NCI-H2107 treated with DMSO at 0.1 percent for 48 hours (cell line): ENCODE data around the gene FECH.
"Not testable (repeated sequence)": the region's sequence is repeated elsewhere in the genome, so short reads cannot be mapped to it uniquely, and the experiment has no call there.

Source experiments
- DNase-seq: peaks from one replicate; lab custom pipeline; 2025; ENCODE audit not compliant: unreplicated experiment; lab: John Stamatoyannopoulos, UW

FECH gene, protein sequence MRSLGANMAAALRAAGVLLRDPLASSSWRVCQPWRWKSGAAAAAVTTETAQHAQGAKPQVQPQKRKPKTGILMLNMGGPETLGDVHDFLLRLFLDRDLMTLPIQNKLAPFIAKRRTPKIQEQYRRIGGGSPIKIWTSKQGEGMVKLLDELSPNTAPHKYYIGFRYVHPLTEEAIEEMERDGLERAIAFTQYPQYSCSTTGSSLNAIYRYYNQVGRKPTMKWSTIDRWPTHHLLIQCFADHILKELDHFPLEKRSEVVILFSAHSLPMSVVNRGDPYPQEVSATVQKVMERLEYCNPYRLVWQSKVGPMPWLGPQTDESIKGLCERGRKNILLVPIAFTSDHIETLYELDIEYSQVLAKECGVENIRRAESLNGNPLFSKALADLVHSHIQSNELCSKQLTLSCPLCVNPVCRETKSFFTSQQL

DNA sequence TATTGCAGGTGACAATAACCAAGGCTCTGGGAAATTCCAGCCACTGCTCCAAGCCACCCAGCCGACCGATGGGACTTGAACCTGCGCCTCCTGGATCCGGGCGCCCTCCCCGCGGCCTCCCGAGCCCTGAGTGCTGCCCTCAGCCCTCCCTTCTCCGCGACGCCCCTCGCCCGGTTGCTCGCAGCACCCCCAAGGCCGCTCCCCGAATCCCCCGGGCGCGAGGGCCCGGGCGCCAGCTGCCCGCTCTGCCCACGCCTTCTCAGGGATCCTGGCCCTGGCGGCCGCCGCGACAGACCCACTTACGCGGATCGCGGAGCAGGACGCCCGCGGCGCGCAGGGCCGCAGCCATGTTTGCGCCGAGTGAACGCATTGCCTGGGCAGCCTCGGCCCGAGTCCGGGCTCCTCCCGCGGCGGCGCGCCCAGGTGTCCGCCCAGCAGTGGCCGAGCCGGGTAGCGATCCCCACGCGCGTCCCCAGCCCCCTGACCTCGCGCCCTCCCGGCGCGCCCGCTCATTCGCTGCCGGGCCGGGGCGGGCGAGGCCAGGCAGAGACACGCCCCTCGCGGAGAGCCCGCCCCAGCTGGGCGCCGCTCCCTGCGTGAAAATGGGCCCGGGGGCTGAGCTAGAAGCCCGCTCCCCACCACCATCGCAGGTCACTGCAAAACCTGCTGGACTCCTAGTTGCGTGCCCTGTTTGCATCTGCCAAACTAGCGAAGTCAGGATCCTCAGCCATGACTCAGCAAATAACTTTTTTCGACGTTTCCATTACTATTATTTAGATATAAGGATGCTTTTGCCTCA lies at the start of gene FECH:
TSS of gene FECH (minus strand) at position 452 of the 799 bp plus-strand sequence. CDS start at position 370, 82 bp downstream.
- peak; percentile 48 for DNase-seq

DNA sequence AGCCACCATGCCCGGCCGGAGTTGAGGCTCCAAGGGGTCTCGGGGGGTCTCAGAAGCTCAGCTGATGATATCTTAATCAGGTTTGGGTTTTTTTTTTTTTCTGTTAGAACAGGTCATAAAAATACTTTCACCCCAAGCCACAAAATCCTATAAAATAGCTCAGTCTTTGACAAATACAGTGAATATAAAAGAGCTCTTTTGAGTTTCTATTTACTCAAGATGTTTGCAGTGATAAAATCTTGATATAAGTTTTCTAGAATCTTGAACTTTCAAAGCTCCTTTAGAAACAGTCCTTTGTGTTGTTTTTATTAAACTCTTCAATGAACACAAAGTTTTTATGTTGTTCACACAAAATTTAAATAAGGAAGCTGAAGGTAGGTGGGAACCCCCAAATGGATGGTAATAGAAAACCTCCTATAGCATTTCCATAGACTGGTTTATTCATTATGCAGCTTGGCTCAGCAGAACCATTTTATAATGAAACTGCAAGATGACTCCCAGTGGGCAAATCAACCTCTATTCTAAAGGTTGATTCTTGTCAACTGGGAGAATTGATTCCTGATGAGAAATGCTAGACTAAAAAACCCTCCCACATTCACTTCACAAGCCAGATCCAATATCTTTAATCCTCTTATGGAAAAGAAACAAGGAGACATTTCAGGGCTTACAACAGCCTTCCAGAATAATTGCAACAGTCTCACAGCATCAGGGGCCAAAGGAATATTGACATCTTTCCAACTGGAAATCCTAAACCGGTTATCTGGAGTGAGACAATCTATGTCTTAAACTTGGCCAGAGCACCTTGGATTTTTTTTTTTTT lies 48.7 kb upstream of the FECH start:
- DNase-seq = no peak

DNA sequence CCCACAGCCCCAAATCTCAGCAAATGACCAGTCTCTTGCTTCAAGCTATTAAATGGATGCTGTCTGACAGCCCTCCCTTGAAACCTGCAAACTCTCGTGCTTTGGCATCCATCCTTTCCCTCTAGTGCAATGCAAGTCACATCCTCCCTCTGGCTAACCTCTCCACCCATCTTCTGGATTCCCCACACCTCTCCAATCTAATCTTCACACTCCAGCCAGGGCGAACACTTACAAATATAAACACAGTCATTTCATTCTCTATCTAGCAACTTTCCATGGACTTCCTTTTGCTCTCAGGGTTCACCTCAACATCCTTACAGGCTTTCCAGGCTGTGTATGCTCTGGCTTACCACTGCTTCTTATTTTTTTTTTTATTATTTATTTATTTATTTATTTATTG lies 45.2 kb upstream of the FECH start:
- DNase-seq = no peak

DNA sequence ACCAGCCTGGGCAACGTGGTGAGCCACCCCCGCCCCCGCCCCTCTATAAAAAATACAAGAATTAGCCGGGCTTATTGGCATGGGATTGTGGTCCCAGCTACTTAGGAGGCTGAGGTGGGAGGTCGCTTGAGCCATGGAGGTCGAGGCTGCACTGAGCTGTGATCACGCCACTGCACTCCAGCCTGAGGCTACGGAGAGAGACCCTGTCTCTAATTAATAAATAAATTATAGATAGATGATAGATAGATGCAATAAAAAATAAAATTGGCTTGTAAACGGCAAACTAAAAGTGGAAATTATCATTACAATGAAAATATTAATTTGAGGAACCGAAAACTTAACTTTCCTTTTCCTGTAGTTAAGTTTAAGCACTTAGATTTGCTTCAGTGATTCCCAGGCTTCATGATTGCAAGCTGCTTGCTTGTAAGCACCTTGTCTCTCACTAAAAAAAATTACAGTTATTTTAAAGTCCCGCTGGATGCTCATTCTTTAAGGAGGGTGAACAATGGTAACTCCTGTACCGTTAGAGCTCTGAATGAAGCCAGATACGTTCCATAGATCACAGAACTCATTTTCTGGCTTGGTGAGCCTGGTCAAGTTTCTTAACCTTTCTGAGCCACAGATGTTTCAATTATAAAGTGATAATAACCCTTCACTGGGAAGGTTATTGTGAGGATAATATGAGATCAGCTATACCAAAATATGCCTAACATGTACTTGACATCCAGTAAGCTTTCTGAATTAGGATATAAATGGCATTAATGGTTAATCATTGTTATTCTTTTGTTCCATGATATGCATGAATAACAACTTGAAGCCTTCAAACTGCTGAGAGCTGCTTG lies 44.5 kb upstream of the FECH start:
- DNase-seq = no peak

DNA sequence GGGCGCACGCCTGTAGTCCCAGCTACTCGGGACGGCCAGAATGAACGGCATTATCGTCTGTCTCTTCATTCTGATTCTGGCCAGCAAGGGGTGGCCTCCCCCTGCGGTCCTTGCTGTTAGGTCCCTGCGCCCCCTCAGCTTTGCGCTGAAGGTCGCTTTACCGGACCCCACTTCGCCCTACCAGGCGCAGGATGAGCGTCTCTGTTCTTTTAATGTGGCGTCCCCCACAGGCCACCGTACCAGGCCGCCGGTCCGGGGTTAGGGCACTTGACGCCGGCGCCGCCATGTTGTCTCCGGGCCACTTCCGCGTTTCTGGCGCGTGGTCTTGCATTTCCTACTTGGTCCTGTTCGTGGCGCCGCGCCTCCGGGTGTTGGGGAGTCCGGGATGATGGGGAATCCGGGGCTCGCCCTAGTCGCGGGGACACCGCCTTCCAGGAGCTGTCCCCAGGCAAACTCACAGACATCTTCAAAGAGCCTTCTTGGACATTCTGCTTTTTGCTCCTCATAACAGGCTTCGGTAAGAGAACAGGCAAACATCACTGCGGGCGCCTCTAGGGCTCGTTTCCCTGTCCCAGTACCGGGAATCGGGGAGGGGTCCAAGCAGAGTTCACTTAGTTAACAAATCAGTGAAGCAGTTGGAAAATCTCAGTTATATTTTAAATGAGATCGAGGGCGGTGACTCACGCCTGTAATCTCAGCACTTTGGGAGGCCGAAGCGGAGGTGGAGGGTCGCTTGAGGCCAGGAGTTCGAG lies 43.7 kb upstream of the FECH start:
- DNase-seq = peak; percentile 93

DNA sequence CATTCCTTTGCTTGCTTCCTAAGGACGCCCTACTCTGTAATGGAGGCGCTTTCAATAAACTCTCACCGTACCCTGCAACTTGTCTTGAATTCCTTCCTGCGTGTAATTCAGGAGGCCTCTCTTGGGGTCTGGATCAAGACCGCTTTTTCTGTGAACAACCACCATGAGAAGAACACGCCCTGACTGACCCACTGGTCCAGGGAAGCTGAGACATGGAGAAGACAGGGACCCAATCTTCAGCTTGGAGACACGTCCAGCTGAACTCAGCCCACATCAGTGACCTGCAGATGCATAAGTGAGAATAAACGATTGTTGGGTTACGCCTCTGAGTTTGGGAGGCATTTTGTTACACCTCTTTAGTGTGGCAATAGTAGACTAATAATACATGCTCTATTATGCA lies 42.9 kb upstream of the FECH start:
- no peak for DNase-seq

DNA sequence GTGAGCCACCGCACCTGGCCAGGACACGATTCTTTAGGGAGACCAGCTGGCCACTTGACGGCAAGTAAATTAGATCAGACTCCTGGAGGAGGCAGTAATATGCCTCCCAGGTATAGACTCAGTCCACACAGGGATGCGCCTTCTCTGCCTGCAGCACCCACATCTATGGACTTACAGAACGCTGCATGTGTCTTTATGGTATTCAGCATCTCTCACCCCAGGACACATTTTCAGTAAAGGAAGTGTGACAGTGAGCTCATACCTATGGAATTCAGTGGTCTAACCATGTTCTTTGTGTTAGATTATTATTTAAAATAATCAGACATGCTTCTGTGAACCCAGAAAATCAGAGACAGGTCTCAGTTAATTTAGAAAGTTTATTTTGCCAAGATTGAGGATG lies 41.0 kb upstream of the FECH start:
- DNase-seq = no peak

DNA sequence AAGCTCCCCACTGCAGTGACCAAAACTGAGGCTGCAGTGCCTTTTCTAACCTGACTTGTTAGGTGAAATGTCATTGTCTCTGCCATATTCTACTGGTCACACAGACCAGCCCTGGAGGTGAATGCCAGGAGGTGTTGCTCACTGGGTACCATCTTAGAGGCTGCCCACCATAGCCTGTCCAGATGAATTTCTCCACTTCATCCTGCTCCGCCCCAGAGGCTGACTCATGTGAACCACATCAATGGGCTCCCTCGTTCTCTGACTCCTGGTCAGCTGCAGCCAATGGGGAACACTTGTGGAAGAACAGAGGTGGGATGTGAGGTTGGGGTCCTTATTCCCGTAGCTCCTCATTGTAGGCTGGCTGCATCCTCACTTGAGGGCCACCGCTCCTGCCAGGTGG lies 38.5 kb upstream of the FECH start:
- DNase-seq = no peak

DNA sequence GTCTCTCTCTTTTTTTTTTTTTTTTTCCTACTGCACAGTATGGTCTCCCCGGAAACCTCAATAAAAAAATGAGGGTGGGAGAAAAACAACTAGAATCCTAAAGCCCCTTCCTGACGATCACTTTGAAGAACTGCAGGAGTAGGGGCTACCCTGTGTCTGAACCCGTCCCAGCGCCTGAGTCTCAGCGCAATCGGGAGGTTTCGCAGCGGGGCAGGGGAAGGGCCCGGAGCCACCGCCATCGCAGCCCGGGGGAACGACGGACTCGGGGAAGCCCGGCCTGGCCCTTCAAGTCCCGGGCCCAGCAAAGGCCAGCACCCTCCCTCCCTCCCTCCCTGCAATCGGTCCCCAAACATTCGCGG lies 34.7 kb upstream of the FECH start:
- no peak for DNase-seq

DNA sequence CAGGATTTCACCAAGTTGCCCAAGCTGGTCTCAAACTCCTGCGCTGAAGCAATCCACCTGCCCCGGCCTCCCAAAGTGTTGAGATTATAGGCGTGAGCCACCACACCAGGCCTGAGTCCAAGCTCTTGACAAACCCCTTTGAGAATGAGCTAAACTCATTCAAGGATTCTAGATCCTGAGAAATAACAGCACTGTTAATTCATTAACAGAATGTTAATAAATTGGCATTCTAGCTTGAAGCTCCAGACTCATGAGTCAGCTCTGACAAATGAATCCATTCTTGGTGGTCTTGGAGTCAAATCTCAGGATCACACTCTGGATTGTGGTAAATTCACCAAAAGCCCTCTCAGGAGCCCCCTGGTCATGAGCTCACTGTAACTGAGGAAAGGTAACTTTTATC lies 33.4 kb upstream of the FECH start:
- DNase-seq = no peak

DNA sequence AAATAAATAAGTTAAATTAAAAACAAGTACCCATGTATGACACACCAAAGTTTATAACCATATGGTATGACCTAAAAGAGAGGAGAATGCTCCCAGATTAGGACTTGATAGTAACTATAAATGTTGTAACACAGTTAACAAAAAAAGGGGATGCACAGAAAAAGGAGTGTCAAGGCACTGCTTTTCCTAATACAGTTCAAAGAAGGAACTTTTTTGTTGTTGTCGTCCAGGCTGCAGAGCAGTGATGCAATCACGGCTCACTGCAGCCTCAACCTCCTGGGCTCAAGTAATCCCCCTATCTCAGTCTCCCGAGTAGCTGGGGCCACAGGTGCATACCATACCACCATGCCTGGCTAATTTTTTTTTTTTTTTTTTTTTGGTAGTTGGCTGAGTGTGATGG lies 32.4 kb upstream of the FECH start:
- DNase-seq = no peak

DNA sequence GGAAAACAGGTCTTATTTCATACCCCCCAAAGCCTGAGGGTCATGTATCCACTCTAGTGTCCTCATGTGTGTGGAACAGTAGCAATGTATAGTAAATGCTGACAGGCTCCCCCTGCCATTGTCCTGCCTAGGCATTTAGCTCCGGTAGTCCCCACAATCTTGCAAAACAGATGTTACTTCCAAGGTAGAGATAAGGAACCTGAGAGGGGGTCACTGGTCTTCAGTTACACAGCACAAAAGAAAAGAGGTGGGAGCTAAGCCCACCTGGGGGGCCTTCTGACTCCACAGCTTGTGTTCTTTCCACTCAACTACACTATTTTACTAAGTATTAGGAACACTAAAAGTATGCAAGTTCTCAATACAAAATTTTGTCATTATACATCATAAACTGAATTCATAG lies 17.4 kb upstream of the FECH start:
- no peak for DNase-seq

DNA sequence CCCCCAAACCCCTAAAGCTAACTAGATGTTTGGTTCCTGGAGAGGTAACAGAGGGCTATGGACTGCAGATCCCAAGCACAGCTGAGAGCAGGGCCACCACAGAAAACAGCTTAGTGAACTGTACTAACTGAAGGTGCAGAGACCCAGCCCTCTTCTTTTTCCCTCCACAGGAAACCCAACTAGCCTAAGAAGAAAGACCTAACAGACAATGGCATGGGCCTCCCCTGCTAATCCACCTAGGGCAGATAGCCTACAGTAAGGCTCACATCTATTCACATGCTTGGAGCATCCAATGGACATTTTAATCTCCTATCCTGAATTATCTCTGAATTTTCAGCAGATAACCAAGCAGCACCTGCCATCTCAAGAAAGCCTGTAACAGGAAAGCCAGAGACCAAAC lies 8.8 kb upstream of the FECH start:
- no peak for DNase-seq

DNA sequence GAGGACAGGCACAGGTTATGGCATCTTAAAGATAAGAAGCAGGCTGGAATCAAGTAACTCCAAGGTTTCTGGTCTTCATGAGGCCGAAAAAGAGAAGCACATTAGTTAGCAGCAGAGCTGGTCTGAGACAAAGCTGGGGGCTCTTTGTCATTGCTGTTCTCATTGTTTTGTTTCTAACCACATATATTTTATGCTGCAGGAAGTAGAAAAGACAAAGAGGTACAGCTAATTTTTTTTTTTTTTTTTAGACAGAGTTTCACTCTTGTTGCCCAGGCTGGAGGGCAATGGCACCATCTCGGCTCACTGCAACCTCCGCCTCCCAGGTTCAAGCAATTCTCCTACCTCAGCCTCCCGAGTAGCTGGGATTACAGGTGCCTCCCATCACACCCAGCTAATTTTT lies 6.2 kb upstream of the FECH start:
- not testable (repeated sequence) for DNase-seq

DNA sequence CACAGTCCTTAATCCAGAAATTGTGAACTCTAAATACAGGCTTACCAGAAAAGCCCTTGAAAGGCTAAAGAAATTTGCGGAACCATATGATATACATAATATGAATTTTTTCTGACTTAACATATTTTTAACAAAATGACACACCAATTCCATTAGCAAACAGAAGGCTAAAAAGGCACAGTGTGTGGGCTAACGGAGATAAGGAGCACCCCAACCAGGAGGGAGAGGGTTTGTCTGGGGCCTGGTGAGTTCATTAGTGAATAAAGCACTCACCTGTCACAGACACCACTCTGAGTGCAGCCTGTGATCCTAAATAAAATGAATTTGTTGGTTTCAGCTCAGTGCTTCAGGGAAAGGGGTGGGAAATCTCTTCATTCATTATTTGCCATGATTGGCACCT lies 2.7 kb upstream of the FECH start:
- peak; percentile 32 for DNase-seq

DNA sequence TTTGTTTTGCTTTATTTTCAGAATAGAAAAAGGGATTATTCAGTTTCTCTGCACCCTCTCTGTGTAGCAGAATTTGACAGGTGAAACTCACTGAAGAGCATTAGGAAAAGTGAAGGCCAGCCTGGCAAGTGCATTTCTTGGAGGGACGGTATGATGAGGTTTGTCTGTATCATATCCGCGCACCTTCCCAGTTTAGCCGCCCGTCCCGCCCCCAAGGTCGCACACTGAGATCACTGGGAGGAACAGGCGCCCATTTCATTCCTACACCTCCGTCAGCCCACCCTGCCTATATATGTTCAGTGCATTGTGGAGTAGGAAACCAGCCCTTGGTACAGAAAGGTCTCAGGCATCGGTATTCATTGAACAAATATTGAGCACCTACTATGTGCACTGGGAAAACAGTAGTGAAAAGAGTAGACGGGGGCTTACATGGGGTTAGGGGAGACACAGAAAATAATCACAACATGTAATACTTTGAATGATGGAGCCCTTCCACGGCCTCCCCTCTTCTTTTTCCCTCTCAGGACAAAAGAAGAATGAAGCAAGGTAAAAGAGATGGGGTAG lies 678 bp upstream of the FECH start:
- no peak for DNase-seq

DNA sequence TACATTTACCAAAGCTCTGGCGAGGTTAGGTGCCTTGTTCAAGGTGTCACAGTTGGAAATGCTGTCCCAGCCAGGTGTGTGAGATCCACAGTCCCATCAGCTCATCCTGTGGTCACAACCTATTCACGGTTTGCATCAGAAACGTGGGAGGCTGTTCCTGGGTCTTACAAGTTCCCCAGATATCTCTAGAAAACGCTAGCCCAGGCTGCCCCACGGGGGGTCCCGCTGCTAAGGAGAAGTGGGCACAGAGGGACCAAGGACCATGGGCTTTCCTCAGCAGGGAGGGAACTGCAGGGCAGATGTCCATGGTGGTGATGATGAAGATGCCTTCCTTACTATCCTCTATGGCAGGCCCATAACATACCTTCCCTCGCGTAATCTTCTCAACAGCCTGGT lies 649 bp downstream of the FECH start:
- DNase-seq = no peak

DNA sequence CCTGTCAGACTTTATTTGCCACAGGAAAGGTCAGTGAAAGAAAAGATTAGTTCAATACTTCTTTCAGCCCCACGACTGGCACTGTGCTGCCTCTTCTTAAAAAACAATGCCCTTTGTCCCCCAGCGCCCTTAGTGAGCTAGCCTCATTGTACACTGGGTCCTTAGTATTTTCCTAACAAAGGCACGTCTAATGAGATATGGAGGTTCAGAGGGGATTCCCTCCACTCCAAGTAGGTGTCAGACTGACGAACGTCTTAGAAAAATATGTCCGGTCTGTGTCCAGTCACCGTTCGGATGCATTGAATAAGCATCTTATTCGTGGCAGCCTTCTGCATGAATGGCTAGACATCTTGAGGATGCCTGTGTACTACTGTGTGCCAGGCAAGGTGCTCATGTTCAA lies 1.1 kb downstream of the FECH start:
- DNase-seq = no peak

DNA sequence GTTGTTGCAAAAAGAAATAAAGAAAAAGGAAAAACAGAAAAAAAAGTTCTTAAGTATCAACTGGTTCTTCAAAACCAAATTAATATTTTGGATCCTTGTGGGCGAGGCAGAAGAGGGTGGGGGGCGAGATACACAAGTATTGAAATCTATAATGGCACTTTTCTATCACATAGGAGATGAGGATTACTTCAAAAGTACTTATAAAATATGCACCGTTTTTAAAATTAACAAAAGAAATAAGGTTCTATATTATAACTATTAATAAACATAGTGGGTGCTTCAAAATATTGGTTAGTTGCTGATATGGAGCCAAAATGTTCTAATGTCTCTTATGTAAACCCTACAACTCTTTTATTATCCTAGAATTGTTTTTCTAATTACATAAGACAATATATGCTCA lies 2.1 kb downstream of the FECH start:
- DNase-seq = no peak
